Measurements from ENCODE around the gene EPN3. TPM values are rescaled to one million over a fixed set of nuclear protein-coding genes. Genes with fewer than 3 reads are reported as not detected.

Gene EPN3
- total RNA-seq, 4 donors from 2014 or later, result 0.30 to 41.1 TPM; not detected in 2

DNA sequence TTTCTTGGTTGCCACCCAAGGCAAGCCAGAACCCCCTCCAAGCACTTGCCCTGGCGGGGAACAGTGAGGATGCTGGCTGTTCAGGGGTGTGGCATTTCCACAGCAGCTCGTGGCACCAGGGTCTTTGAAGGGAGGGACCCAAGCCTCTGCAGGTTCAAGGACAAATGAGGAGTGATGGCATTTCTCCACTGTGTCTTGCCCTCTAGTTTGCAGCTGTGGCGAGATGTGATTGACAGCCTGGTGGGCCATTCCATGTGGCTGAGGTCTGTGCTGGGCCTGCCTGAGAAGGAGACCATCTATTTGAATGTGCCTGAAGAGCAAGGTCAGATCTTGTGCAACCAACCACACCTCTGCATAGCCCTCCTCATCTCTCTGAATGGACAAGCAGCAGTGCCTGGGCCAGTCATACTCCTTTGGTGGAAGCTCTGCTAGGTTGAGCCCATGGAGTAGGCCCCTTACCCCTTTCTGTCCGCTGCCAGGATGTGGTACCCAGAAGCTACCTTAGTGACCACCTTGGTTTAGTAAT lies 4.5 kb upstream of the EPN3 start:
- no peaks in the 10 kb centered on the region for H3K36me3 ChIP-seq

DNA sequence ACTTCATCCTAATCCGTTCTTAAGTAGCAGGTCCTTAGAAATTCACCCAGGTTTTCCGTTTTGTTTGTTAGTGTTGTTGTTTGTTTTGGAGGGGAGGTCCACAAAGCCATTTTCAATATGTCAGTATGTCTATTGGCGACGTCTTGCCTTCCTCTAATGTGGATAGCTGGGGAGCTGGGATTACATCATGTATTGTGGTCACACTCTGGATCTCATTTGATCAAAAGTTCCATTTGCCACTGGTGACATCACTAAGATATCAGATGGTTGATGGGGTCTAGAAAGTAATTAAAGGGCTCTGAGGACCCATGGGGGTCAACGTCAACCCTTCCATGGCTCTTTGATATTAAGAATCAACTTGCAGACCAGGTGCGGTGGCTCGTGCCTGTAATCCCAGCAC lies 2.7 kb upstream of the EPN3 start:
- no peak for DNase-seq
- H3K4me3 ChIP-seq, result no peak overlapping the region
- TF ChIP-seq POLR2A (IDR thresholded peaks at IDR 0.05) (no peak), CTCF (IDR thresholded peaks at IDR 0.05) (no peak)
- no peaks in the 10 kb centered on the region for H3K9me3 ChIP-seq
- H3K4me1 ChIP-seq, result peaks cover 0 to 17% of the 10 kb centered on the region in 2 donors
- peaks cover 0 to 6% of the 10 kb centered on the region in 2 donors for H3K27me3 ChIP-seq
- no peaks in the 10 kb centered on the region for H3K36me3 ChIP-seq
- intact Hi-C loops (cut with DNase I; ENCODE audit: low total_unique reads), result no loop called here
- no peak overlapping the region for H3K27ac ChIP-seq

More for the DNA sequence above, 4.5 kb upstream of the EPN3 start:
- Histone ChIP-seq H3K4me1 (peaks cover 0 to 6% of the 10 kb centered on the region in 2 donors), H3K27ac (no peak overlapping the region), H3K9me3 (no peaks in the 10 kb centered on the region), H3K27me3 (peaks cover 0 to 6% of the 10 kb centered on the region in 2 donors), H3K4me3 (no peak overlapping the region)
- intact Hi-C loops (cut with DNase I; ENCODE audit: low total_unique reads), result no loop called here
- no peak for DNase-seq
- TF ChIP-seq POLR2A (IDR thresholded peaks at IDR 0.05), result no peak

DNA sequence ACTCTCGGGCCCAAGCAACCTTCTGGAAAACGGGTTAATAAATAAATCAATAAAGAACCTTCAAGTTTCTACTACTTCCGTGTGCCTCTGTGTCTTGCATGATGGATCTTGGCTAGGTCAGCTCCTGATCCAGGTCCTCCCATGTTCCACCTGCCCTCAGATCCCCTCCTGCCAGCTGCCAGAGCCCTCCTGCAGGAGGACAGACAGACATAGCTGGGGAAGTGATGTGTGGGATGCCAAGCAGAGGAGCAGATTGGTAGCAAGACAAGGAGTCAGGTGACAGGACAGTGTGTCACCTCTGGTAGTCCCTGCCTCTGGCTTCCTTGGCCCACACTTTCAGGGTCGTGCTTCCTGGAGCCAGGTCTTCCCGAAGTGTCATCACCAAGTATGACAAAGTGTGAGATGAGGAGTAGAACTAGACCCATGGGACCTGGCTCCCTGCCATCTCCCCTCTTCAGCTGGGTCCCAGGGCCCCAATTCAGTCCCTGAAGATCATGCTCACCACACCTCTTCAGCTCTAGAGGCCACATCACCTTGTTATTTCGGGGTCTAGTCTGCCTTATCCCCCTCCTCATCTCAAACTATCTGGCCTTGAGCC lies 1.0 kb upstream of the EPN3 start:
- no peak for TF ChIP-seq CTCF (IDR thresholded peaks at IDR 0.05)
- TF ChIP-seq POLR2A (IDR thresholded peaks at IDR 0.05), result no peak
- Histone ChIP-seq H3K4me3 (no peak overlapping the region), H3K27me3 (peaks cover 0 to 6% of the 10 kb centered on the region in 2 donors), H3K27ac (no peak overlapping the region), H3K36me3 (no peaks in the 10 kb centered on the region), H3K9me3 (no peaks in the 10 kb centered on the region), H3K4me1 (peaks cover 0 to 17% of the 10 kb centered on the region in 2 donors)
- intact Hi-C loops (cut with DNase I; ENCODE audit: low total_unique reads), result no loop called here
- no peak for DNase-seq

- no peaks in the 10 kb centered on the region for H3K9me3 ChIP-seq
- no peak overlapping the region for H3K27ac ChIP-seq
- H3K4me1 ChIP-seq, result peaks cover 0 to 17% of the 10 kb centered on the region in 2 donors
- peaks cover 0 to 6% of the 10 kb centered on the region in 2 donors for H3K27me3 ChIP-seq
- no peak for DNase-seq
- no peaks in the 10 kb centered on the region for H3K36me3 ChIP-seq
- intact Hi-C loops (cut with DNase I; ENCODE audit: low total_unique reads), result no loop called here
- TF ChIP-seq POLR2A (IDR thresholded peaks at IDR 0.05) (no peak), CTCF (IDR thresholded peaks at IDR 0.05) (no peak)
- peak overlapping the region in 1 of 2 donors; percentile 5 for H3K4me3 ChIP-seq
Observed at GRCh38 chr17:50533185-50533584, 650 bp downstream of the EPN3 start.

GRCh38 chr17:50533720-50534148 lies 1.2 kb downstream of the EPN3 start:
- Histone ChIP-seq H3K4me3 (peak overlapping the region in 1 of 2 donors; percentile 5), H3K4me1 (peaks cover 0 to 17% of the 10 kb centered on the region in 2 donors), H3K36me3 (no peaks in the 10 kb centered on the region), H3K27ac (no peak overlapping the region), H3K9me3 (no peaks in the 10 kb centered on the region), H3K27me3 (peaks cover 0 to 6% of the 10 kb centered on the region in 2 donors)
- intact Hi-C loops (cut with DNase I; ENCODE audit: low total_unique reads), result no loop called here
- no peak for TF ChIP-seq CTCF (IDR thresholded peaks at IDR 0.05)
- TF ChIP-seq POLR2A (IDR thresholded peaks at IDR 0.05), result no peak
- DNase-seq, result peak; percentile 42 to 75

Measured in uterus (tissue), 4 donors.